IMR-90 (cell line): ENCODE results near the gene NT5DC1.

Experiments used
- BHLHE40 ChIP-seq: fragments of 150-350 bp; IDR thresholded peaks from 2 replicates; pipeline ENCODE4 v1.6.1; 2016; ENCODE audit warnings: mild to moderate bottlenecking, low read depth, low read length
- CEBPB ChIP-seq: IDR thresholded peaks from 2 replicates; pipeline ENCODE4 v1.6.1; 2012; ENCODE audit warnings: low read depth, low read length, improper control_type of control experiment
- FOS ChIP-seq: fragments of 150-350 bp; IDR thresholded peaks from 2 replicates; pipeline ENCODE4 v1.6.1; 2016; ENCODE audit warnings: low read depth, low read length
- MAFK ChIP-seq: IDR thresholded peaks from 2 replicates; pipeline ENCODE4 v1.6.1; 2012; ENCODE audit warnings: low read depth, low read length, improper control_type of control experiment
- MAZ ChIP-seq: IDR thresholded peaks from 2 replicates; pipeline ENCODE4 v1.6.1; 2012; ENCODE audit warnings: low read depth, mild to moderate bottlenecking, low read length, improper control_type of control experiment, moderate library complexity, borderline replicate concordance
- NFE2L2 ChIP-seq: fragments of 150-350 bp; IDR thresholded peaks from 2 replicates; pipeline ENCODE4 v1.6.1; 2016; ENCODE audit warnings: low read depth, mild to moderate bottlenecking, low read length
- POLR2A ChIP-seq: IDR thresholded peaks from 2 replicates; pipeline ENCODE4 v1.6.1; 2012; ENCODE audit warnings: mild to moderate bottlenecking, low read depth, low read length
- RAD21 ChIP-seq: IDR thresholded peaks from 2 replicates; pipeline ENCODE4 v1.6.1; 2012; ENCODE audit warnings: low read length, improper control_type of control experiment
- RCOR1 ChIP-seq: IDR thresholded peaks from 2 replicates; pipeline ENCODE4 v1.6.1; 2012; ENCODE audit warnings: mild to moderate bottlenecking, low read length, improper control_type of control experiment; ENCODE audit not compliant: insufficient replicate concordance
- RFX5 ChIP-seq: IDR thresholded peaks from 2 replicates; pipeline ENCODE4 v1.8.0; 2012; ENCODE audit warnings: low read depth, mild to moderate bottlenecking, low read length, moderate library complexity
- SMC3 ChIP-seq: fragments of 150-350 bp; IDR thresholded peaks from 2 replicates; pipeline ENCODE4 v1.6.1; 2016; ENCODE audit warnings: low read depth, mild to moderate bottlenecking, antibody characterized with exemption, low read length, moderate library complexity
- USF2 ChIP-seq: fragments of 150-350 bp; IDR thresholded peaks from 2 replicates; pipeline ENCODE4 v1.6.1; 2017; ENCODE audit warnings: mild to moderate bottlenecking, antibody characterized with exemption, low read length, low read depth
- TF ChIP-seq, protein P1 (sequence below): conservative IDR thresholded peaks from 2 replicates; pipeline ENCODE4 v1.5.1; 2012; ENCODE audit warnings: mild to moderate bottlenecking, low read depth, low read length, improper control_type of control experiment
- TF ChIP-seq, protein P2 (sequence below): fragments of 150-350 bp; IDR thresholded peaks from 2 replicates; pipeline ENCODE4 v1.6.1; 2016; ENCODE audit warnings: low read depth, mild to moderate bottlenecking, low read length, moderate library complexity, borderline replicate concordance

DNA sequence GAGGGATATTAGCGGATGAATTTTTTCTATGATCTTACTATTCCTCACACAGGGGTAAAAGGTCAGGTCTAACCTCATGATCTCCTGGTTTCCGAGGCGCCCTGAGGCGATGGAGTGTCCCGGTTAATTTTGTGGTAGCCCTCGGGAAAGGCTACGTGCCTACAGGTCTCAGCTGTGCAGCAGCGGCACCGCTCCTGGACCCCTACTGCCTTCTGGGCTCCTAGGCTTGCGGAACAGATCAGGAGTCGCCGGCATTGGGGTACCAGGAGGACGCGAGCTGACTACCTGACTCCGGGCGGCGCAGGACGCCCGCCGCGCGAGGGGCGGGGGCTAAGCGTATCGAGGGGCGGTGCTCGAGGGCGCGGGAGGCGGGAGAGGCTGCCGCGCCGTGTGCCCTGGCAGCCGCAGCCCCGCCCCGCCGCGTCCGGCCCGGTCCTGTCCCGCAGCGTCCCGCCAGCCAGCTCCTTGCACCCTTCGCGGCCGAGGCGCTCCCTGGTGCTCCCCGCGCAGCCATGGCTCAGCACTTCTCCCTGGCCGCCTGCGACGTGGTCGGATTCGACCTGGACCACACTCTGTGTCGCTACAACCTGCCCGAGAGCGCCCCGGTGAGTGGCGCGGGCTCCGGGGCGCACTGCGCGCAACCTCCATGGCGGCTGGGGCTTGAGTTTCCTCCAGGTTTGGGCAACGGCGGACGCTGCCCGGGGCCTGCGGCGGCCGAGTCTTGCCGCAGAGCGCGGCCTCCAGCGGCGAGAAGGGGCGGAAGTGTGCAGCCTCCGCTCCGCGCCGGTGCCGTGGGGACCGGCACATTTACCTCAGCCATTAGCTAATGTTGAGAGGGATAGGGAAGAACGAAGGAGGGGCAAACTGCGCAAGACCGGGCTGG, at the start of gene NT5DC1:
- TF ChIP-seq RFX5 (no peak), POLR2A (no peak; the same call in 1 of the 2 replicates), CEBPB (no peak), BHLHE40 (no peak), USF2 (no peak), SMC3 (no peak), RCOR1 (no peak), MAFK (no peak), MAZ (peak; percentile 54; the same call in 1 of the 2 replicates), RAD21 (peak; percentile 22; the same call in 1 of the 2 replicates), NFE2L2 (no peak), FOS (no peak)
- TF ChIP-seq, protein P1, sequence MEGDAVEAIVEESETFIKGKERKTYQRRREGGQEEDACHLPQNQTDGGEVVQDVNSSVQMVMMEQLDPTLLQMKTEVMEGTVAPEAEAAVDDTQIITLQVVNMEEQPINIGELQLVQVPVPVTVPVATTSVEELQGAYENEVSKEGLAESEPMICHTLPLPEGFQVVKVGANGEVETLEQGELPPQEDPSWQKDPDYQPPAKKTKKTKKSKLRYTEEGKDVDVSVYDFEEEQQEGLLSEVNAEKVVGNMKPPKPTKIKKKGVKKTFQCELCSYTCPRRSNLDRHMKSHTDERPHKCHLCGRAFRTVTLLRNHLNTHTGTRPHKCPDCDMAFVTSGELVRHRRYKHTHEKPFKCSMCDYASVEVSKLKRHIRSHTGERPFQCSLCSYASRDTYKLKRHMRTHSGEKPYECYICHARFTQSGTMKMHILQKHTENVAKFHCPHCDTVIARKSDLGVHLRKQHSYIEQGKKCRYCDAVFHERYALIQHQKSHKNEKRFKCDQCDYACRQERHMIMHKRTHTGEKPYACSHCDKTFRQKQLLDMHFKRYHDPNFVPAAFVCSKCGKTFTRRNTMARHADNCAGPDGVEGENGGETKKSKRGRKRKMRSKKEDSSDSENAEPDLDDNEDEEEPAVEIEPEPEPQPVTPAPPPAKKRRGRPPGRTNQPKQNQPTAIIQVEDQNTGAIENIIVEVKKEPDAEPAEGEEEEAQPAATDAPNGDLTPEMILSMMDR, result no peak; the same call in none of the 2 replicates
- TF ChIP-seq, protein P2, sequence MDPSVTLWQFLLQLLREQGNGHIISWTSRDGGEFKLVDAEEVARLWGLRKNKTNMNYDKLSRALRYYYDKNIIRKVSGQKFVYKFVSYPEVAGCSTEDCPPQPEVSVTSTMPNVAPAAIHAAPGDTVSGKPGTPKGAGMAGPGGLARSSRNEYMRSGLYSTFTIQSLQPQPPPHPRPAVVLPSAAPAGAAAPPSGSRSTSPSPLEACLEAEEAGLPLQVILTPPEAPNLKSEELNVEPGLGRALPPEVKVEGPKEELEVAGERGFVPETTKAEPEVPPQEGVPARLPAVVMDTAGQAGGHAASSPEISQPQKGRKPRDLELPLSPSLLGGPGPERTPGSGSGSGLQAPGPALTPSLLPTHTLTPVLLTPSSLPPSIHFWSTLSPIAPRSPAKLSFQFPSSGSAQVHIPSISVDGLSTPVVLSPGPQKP, result no peak
